Fibroblast of skin of scalp (primary cell): ENCODE data around the gene HES3.
A peak's percentile ranks its signal among the peaks of the same experiment; 100 is the strongest.

Source experiments
- DNase-seq: peaks from one replicate; pipeline ENCODE4 v3.0.0-alpha.2; 2013

HES3 gene

GRCh38 chr1:6246497-6247467 lies 2.8 kb downstream of the HES3 start:
- peak; percentile 75 for DNase-seq

GRCh38 chr1:6247651-6248050 lies 3.7 kb downstream of the HES3 start:
- no peak for DNase-seq

GRCh38 chr1:6248161-6248776 lies 4.3 kb downstream of the HES3 start:
- no peak for DNase-seq

GRCh38 chr1:6248932-6249738 lies 5.2 kb downstream of the HES3 start:
- DNase-seq = peak; percentile 20

- no peak for DNase-seq
Measured at GRCh38 chr1:6249739-6250689, 6.0 kb downstream of the HES3 start.

- DNase-seq = no peak
Measured at GRCh38 chr1:6251233-6251632, 7.3 kb downstream of the HES3 start.

GRCh38 chr1:6251681-6252373 lies 7.8 kb downstream of the HES3 start:
- DNase-seq = no peak

GRCh38 chr1:6252374-6252710 lies 8.4 kb downstream of the HES3 start:
- no peak for DNase-seq

GRCh38 chr1:6253380-6253779 lies 9.4 kb downstream of the HES3 start:
- DNase-seq = no peak

- no peak for DNase-seq
Measured at GRCh38 chr1:6254691-6255090, 10.7 kb downstream of the HES3 start.

- DNase-seq = no peak
Measured at GRCh38 chr1:6256645-6257044, 12.7 kb downstream of the HES3 start.

- DNase-seq = no peak
Measured at GRCh38 chr1:6257541-6258069, 13.6 kb downstream of the HES3 start.

- DNase-seq = no peak
Measured at GRCh38 chr1:6258675-6259074, 14.7 kb downstream of the HES3 start.

GRCh38 chr1:6259491-6260362 lies 15.7 kb downstream of the HES3 start:
- peak; percentile 72 for DNase-seq

GRCh38 chr1:6260433-6260934 lies 16.5 kb downstream of the HES3 start:
- DNase-seq = no peak

GRCh38 chr1:6260961-6261614 lies 17.1 kb downstream of the HES3 start, which contains the start of gene GPR153:
Gene GPR153, minus strand, starts transcription at chr1:6261098. Its CDS starts 6,193 bp downstream, at chr1:6254905.
- DNase-seq = no peak

GRCh38 chr1:6261615-6261995 lies 17.6 kb downstream of the HES3 start:
- DNase-seq = no peak

- no peak for DNase-seq
Measured at GRCh38 chr1:6262555-6263420, 18.8 kb downstream of the HES3 start.
